SK-N-SH treated with all-trans-retinoic acid at 6 μM for 48 hours (cell line): ENCODE data around the gene PHETA1.

Experiments
- ATAC-seq: fragments of 200-7000 bp; cut with Tn5 transposase; 3 replicates; pipeline ENCODE4 v1.9.1; 2020; ENCODE audit warnings: mild to moderate bottlenecking, moderate library complexity
- ARNTL ChIP-seq: fragments of 450-650 bp; formaldehyde crosslinking; IDR thresholded peaks from 2 replicates; pipeline ENCODE4 v1.5.0; 2020; ENCODE audit warnings: low read depth, mild to moderate bottlenecking, moderate library complexity, borderline replicate concordance
- BACH2 ChIP-seq: fragments of 250-450 bp; sonication (Bioruptor Pico); IDR thresholded peaks from 2 replicates; pipeline ENCODE4 v1.9.0; 2021; ENCODE audit warnings: mild to moderate bottlenecking, borderline replicate concordance
- CREB5 ChIP-seq: fragments of 250-450 bp; sonication (Bioruptor Pico); IDR thresholded peaks from 2 replicates; pipeline ENCODE4 v1.5.1; 2020; ENCODE audit warnings: low read depth, mild to moderate bottlenecking, moderate library complexity
- CSDC2 ChIP-seq: fragments of 250-450 bp; sonication (Bioruptor Pico); IDR thresholded peaks from 2 replicates; pipeline ENCODE4 v1.5.0; 2020; ENCODE audit warnings: mild to moderate bottlenecking, moderate library complexity
- ESRRG ChIP-seq: fragments of 250-450 bp; sonication (Bioruptor Pico); IDR thresholded peaks from 2 replicates; pipeline ENCODE4 v1.6.1; 2021; ENCODE audit warnings: mild to moderate bottlenecking
- GLIS3 ChIP-seq: fragments of 250-450 bp; sonication (Bioruptor Pico); IDR thresholded peaks from 2 replicates; pipeline ENCODE4 v1.5.0; 2020; ENCODE audit warnings: mild to moderate bottlenecking, moderate library complexity
- ISL1 ChIP-seq: fragments of 250-450 bp; sonication (Bioruptor Pico); IDR thresholded peaks from 2 replicates; pipeline ENCODE4 v2.1.2; 2022; ENCODE audit warnings: mild to moderate bottlenecking, moderate library complexity
- PATZ1 ChIP-seq: fragments of 250-450 bp; sonication (Bioruptor Pico); IDR thresholded peaks from 2 replicates; pipeline ENCODE4 v1.8.0; 2020; ENCODE audit warnings: mild to moderate bottlenecking, moderate library complexity, borderline replicate concordance
- POU6F1 ChIP-seq: fragments of 250-450 bp; sonication (Bioruptor Pico); IDR thresholded peaks from 2 replicates; pipeline ENCODE4 v1.8.0; 2021; ENCODE audit warnings: low read depth, mild to moderate bottlenecking, moderate library complexity, borderline replicate concordance
- PPARA ChIP-seq: fragments of 250-450 bp; sonication (Bioruptor Pico); IDR thresholded peaks from 2 replicates; pipeline ENCODE4 v1.5.0; 2020; ENCODE audit warnings: mild to moderate bottlenecking, borderline replicate concordance
- RARB ChIP-seq: fragments of 250-450 bp; sonication (Bioruptor Pico); IDR thresholded peaks from 2 replicates; pipeline ENCODE4 v1.8.0; 2021; ENCODE audit warnings: mild to moderate bottlenecking, moderate library complexity
- SNAI2 ChIP-seq: fragments of 250-450 bp; sonication (Bioruptor Pico); IDR thresholded peaks from 2 replicates; pipeline ENCODE4 v1.5.0; 2020; ENCODE audit warnings: mild to moderate bottlenecking, moderate library complexity
- TCF4 ChIP-seq: fragments of 250-450 bp; sonication (Bioruptor Pico); IDR thresholded peaks from 2 replicates; pipeline ENCODE4 v1.8.0; 2021; ENCODE audit warnings: mild to moderate bottlenecking, moderate library complexity, borderline replicate concordance
- TOX ChIP-seq: fragments of 250-450 bp; sonication (Bioruptor Pico); IDR thresholded peaks from 2 replicates; pipeline ENCODE4 v1.8.0; 2021; ENCODE audit warnings: mild to moderate bottlenecking, moderate library complexity, borderline replicate concordance
- TSHZ2 ChIP-seq: fragments of 250-450 bp; sonication (Bioruptor Pico); IDR thresholded peaks from 2 replicates; pipeline ENCODE4 v1.5.0; 2020; ENCODE audit warnings: mild to moderate bottlenecking, moderate library complexity
- ZC3H10 ChIP-seq: fragments of 250-450 bp; sonication (Bioruptor Pico); IDR thresholded peaks from 2 replicates; pipeline ENCODE4 v1.5.1; 2021; ENCODE audit warnings: mild to moderate bottlenecking, moderate library complexity
- ZFP3 ChIP-seq: fragments of 250-450 bp; sonication (Bioruptor Pico); IDR thresholded peaks from 2 replicates; pipeline ENCODE4 v1.5.0; 2020; ENCODE audit warnings: mild to moderate bottlenecking, moderate library complexity
- ZFP30 ChIP-seq: fragments of 450-650 bp; formaldehyde crosslinking; IDR thresholded peaks from 2 replicates; pipeline ENCODE4 v1.5.0; 2022; ENCODE audit warnings: mild to moderate bottlenecking, moderate library complexity
- ZNF565 ChIP-seq: fragments of 450-650 bp; formaldehyde crosslinking; conservative IDR thresholded peaks from 2 replicates; pipeline ENCODE4 v1.5.0; 2020; ENCODE audit warnings: low read depth, mild to moderate bottlenecking, moderate library complexity
- ZNF70 ChIP-seq: fragments of 450-650 bp; formaldehyde crosslinking; IDR thresholded peaks from 2 replicates; pipeline ENCODE4 v1.5.0; 2020; ENCODE audit warnings: mild to moderate bottlenecking, moderate library complexity
- ZNF8 ChIP-seq: fragments of 450-650 bp; formaldehyde crosslinking; IDR thresholded peaks from 2 replicates; pipeline ENCODE4 v1.5.0; 2020; ENCODE audit warnings: mild to moderate bottlenecking, moderate library complexity

PHETA1 gene

GRCh38 chr12:111387747-111388323 is 18.9 kb upstream of the PHETA1 start:
- TF ChIP-seq ZC3H10 (no peak), ZNF70 (CRISPR knock-in tag) (no peak), BACH2 (CRISPR knock-in tag) (no peak), SNAI2 (CRISPR knock-in tag) (no peak), PPARA (no peak), ZNF565 (CRISPR knock-in tag) (no peak), CREB5 (no peak), ZFP3 (CRISPR knock-in tag) (no peak), ESRRG (CRISPR knock-in tag) (no peak), GLIS3 (CRISPR knock-in tag) (no peak), ZNF8 (CRISPR knock-in tag) (no peak), TSHZ2 (no peak), ARNTL (CRISPR knock-in tag) (no peak), ZFP30 (CRISPR knock-in tag) (no peak), TCF4 (CRISPR knock-in tag) (no peak), CSDC2 (CRISPR knock-in tag) (no peak)
- no peak for ATAC-seq

- TF ChIP-seq RARB (CRISPR knock-in tag), result no peak
- TF ChIP-seq ARNTL (CRISPR knock-in tag), result no peak
- TF ChIP-seq ZNF565 (CRISPR knock-in tag), result no peak
- TF ChIP-seq CREB5, result no peak
- TF ChIP-seq ISL1, result no peak
- TF ChIP-seq POU6F1 (CRISPR knock-in tag), result no peak
- no peak for TF ChIP-seq PATZ1 (CRISPR knock-in tag)
- TF ChIP-seq ZC3H10, result no peak
- TF ChIP-seq ESRRG (CRISPR knock-in tag), result no peak
- no peak for TF ChIP-seq TSHZ2
- TF ChIP-seq TOX (CRISPR knock-in tag), result no peak
- no peak for ATAC-seq
Observed at GRCh38 chr12:111386885-111387284, 18.0 kb upstream of the PHETA1 start.
